Psoas muscle (tissue), 8 donors: ENCODE measurements around the gene DPM3. TPM values are rescaled to one million over a fixed set of nuclear protein-coding genes. Genes with fewer than 3 reads are reported as not detected.

Source experiments
- ATAC-seq, 4 donors: fragments of 200-7000 bp; cut with Tn5 transposase; one replicate each; pipeline ENCODE4 v1.9.1; 2020; ENCODE audit warnings: moderate library complexity in 3 of 4, mild to moderate bottlenecking in 2 of 4
- DNase-seq, 2 donors: peaks; one replicate each; pipeline ENCODE4 v3.0.0-alpha.2; 2020
- H3K27ac ChIP-seq: fragments of 200-600 bp; one replicate; pipeline ENCODE4 v1.8.0; 2022
- H3K27me3 ChIP-seq, 3 donors: fragments of 200-600 bp in 1 of 3; one replicate each; pipeline versions ENCODE4 v1.6.1 to v1.8.0; 2013 to 2022; ENCODE audit warnings: low read length in 2 of 3, mild to moderate bottlenecking in 2 of 3, moderate library complexity in 1 of 3; ENCODE audit not compliant: insufficient read depth in 3 of 3
- H3K36me3 ChIP-seq, 2 donors: fragments of 200-600 bp in 1 of 2; one replicate each; pipeline versions ENCODE4 v1.6.1 to v1.8.0; 2013 to 2022; ENCODE audit warnings: low read depth in 1 of 2, mild to moderate bottlenecking in 1 of 2, moderate library complexity in 1 of 2; ENCODE audit not compliant: insufficient read depth in 1 of 2
- H3K4me1 ChIP-seq: fragments of 200-600 bp; one replicate; pipeline ENCODE4 v1.8.0; 2022
- H3K4me3 ChIP-seq: fragments of 200-600 bp; one replicate; pipeline ENCODE4 v1.8.0; 2022; ENCODE audit warnings: mild to moderate bottlenecking
- H3K9me3 ChIP-seq: fragments of 200-600 bp; one replicate; pipeline ENCODE4 v1.8.0; 2022
- WGBS, 3 donors: extraction: QIAGEN DNeasy Blood & Tissue Kit; methylation state at CpG; one replicate each; pipeline versions ENCODE4 v1.1.6 to v1.1.7; 2013; 5-methylcytosine and 5-hydroxymethylcytosine counted together
- intact Hi-C, 2 donors: fragments of 100-400 bp; cut with DNase I; formaldehyde crosslinking; loops; one replicate each; pipeline versions ENCODE4 v1.11.0 to v1.14.2; 2022
- polyA plus RNA-seq, 3 donors: library from polyadenylated mRNA; stranded (reverse); fragments of 200-250 nt; gene quantifications; one replicate each; pipeline ENCODE4 v1.2.3, GENCODE V29; 2013
- total RNA-seq, 4 donors: library from RNA; stranded (reverse); fragmentation: NEBNext Ultra II Directional in 2 of 4; extraction: Animal tissue kit (Norgen Biotek cat#: 25700) in 2 of 4; gene quantifications; one replicate each; pipeline versions ENCODE4 v1.2.1 to v1.2.4, GENCODE V29; 2021 to 2023
- TF ChIP-seq, protein P1 (sequence below): fragments of 200-600 bp; IDR thresholded peaks from one replicate; pipeline ENCODE4 v1.8.0; 2022; ENCODE audit warnings: antibody characterized with exemption
- donor health status: healthy with polysubstance abuse.
- donor health status: DM: no; HTN: no; CAD: no; lungs with moderate emphysema.
- donor health status: Bipolar disorder and iron deficiency.
- donor health status: healthy.
- donor health status: DM: yes; HTN: yes; CAD: no.
- donor health status: DM: no; HTN: no; CAD: no.
- donor health status: DM: no; HTN: no; CAD: no.
- donor health status: DM: yes; HTN: yes; CAD: no.

Gene DPM3
- total and polyA plus RNA-seq, 7 donors: 47.0 to 123 (median 54.5) TPM

DNA sequence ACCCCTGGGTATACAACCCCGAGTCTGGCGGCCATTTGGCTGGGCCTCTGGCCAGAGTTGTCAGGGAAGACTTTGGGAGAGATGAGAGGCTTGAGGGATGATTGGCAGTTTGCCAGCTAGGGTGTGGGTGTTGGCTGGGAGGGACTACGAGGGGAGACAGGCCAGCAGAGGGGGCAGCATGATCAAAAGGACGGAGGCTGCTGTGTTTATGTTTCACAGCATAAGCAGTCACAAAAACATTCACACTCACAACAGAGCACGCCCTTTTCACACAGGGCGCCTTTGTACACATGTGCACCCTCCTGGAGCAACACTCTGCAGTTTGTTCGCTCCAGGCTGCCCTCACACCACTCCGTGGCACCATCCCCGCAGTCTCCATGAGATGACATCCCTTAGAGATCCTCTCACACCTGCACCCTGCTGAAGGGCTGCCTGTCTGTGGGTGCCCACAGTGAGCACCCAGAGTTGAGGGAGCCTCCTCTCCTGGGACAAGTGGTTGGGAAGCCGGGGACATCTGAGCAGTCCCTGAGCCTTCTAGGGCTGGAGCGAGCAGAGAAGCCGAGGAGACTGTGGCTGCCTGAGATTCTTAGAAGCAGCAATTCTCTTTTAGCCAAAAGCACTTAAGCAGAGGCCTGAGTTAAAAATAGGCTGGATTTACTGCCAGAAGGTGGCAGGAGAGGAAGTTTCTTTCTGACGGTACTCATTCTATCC is 46.3 kb downstream of the DPM3 start:
- WGBS, 3 donors: 13 to 15% (median 14%) methylated on average over 13 of the region's 13 CpGs
- intact Hi-C loops: loop anchor here (2.0 to 5.0 kb wide), 2 partner anchors 33 to 75 kb away; partner anchors contain the start of gene EFNA1 (in 2 of the 2)
- TF ChIP-seq, protein P1, sequence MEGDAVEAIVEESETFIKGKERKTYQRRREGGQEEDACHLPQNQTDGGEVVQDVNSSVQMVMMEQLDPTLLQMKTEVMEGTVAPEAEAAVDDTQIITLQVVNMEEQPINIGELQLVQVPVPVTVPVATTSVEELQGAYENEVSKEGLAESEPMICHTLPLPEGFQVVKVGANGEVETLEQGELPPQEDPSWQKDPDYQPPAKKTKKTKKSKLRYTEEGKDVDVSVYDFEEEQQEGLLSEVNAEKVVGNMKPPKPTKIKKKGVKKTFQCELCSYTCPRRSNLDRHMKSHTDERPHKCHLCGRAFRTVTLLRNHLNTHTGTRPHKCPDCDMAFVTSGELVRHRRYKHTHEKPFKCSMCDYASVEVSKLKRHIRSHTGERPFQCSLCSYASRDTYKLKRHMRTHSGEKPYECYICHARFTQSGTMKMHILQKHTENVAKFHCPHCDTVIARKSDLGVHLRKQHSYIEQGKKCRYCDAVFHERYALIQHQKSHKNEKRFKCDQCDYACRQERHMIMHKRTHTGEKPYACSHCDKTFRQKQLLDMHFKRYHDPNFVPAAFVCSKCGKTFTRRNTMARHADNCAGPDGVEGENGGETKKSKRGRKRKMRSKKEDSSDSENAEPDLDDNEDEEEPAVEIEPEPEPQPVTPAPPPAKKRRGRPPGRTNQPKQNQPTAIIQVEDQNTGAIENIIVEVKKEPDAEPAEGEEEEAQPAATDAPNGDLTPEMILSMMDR: peak; percentile 39

DNA sequence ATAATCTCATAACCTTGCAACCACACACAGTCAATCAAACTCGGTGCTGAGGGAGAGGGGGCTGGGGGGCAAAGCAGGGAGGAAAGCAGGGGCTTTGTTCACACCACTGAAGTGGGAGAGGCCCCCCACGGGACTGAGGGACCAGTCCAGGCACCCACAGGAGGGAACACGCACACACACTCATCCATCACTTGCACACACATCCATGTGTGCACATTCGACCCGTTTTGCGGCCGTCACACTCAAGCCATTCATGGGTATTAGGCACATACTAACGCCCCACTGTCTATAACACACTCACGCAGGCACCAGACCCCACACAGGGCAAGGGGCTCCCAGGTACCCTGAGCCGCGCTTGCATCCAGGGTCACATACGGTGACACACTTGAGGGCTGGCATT is 47.7 kb downstream of the DPM3 start:
- no peaks in the 10 kb centered on the region for H3K9me3 ChIP-seq
- H3K27ac ChIP-seq: no peak overlapping the region
- 86 to 92% (median 90%) methylated on average over 12 of the region's 12 CpGs for WGBS, 3 donors
- no peaks in the 10 kb centered on the region for H3K36me3 ChIP-seq
- H3K4me1 ChIP-seq: peaks cover 12% of the 10 kb centered on the region
- DNase-seq (no peak), ATAC-seq (no peak)
- no peaks in the 10 kb centered on the region for H3K27me3 ChIP-seq
- no peak overlapping the region for H3K4me3 ChIP-seq
- intact Hi-C loops: loop anchor here (2.0 to 5.0 kb wide), 2 partner anchors 35 to 76 kb away; partner anchors contain the start of gene EFNA1 (in 2 of the 2)
- TF ChIP-seq, protein P1: no peak

More for the DNA sequence above, 46.3 kb downstream of the DPM3 start:
- Histone ChIP-seq H3K36me3 (no peaks in the 10 kb centered on the region), H3K4me3 (no peak overlapping the region), H3K4me1 (peaks cover 12% of the 10 kb centered on the region), H3K27me3 (no peaks in the 10 kb centered on the region), H3K9me3 (no peaks in the 10 kb centered on the region), H3K27ac (no peak overlapping the region)
- peak in 3 of 4 donors; percentile 29 to 71 (median 56) for ATAC-seq
- no peak for DNase-seq

DNA sequence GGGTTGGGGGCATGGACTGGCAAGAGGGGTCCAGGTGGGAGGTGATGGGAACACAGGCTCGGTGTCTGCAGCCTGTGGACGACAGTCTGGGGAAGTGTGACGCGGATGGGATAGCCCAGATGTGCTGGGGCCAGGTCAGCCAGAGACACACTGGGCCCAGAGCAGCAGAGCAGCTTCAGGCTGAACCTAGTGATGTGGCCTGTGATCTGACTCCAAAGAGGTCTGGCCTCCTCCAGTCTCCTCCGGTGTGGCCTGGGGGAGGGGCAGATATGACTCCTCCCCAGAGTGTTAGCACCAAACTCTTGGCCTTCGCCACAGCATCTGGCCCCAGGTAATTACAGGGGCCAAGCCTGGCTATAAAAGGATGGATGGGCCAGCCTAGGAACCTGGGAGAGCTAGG is 48.2 kb downstream of the DPM3 start:
- H3K27me3 ChIP-seq: no peaks in the 10 kb centered on the region
- H3K9me3 ChIP-seq: no peaks in the 10 kb centered on the region
- no peaks in the 10 kb centered on the region for H3K36me3 ChIP-seq
- no peak overlapping the region for H3K27ac ChIP-seq
- no peak overlapping the region for H3K4me3 ChIP-seq
- TF ChIP-seq, protein P1: no peak
- DNase-seq (no peak), ATAC-seq (no peak)
- peaks cover 12% of the 10 kb centered on the region for H3K4me1 ChIP-seq
- WGBS, 3 donors: 70 to 85% (median 75%) methylated on average over 6 of the region's 6 CpGs
- intact Hi-C loops: loop anchor here (2.0 to 5.0 kb wide), 2 partner anchors 35 to 77 kb away; partner anchors contain the start of gene EFNA1 (in 2 of the 2)

DNA sequence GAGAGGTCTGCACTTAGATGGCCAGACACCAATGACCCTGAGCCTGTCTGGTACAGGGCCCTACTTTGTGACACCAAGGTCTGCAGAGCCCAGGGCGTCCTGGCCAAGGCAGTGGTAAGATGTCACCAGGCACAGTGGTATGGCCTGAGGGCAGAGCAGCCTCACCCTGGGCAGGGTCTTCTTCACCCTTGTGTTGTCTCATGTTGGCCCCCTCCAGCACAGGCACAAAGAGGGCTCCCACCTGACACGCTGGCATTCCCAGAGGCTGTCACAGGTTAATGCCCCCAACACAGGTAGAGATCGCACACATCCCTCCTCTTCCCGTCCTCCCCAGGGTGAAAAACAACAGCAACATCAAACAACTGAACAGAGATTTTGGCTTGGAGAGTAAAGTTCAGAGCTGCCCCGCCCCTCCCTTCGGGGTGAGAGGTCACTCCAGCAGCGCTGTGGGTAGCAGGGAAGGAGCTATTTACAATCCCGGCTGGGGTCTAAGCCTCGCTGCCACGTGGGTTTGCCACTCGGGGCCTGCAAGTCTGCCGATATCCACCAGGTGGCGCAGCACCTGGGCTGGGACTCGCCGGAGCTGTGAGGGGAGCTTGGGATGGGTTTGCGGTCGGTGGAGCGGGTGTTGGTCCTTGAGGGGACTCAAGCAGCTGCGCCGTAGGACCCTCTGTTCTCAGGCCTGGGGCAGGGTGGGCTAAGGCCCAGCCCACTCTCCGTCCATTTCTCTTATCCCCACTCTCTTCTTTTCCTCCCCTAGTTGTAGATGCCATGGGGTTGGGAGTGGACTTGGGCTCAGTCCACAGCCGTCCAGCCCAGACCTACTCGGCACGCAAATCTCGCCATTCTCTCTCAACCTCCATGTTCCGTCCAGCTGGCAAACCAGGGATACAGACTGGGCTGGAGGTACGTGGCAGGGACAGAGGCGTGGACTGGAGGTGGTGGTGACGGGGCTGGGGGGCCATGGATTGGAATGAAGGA is 49.0 kb downstream of the DPM3 start:
- Histone ChIP-seq H3K9me3 (no peaks in the 10 kb centered on the region), H3K27me3 (no peaks in the 10 kb centered on the region), H3K27ac (no peak overlapping the region), H3K4me1 (peaks cover 12% of the 10 kb centered on the region), H3K36me3 (no peaks in the 10 kb centered on the region), H3K4me3 (no peak overlapping the region)
- intact Hi-C loops: loop anchor here (1.0 to 5.0 kb wide), 3 partner anchors 36 to 77 kb away; partner anchors contain the start of gene EFNA1 (in 2 of the 2)
- 17 to 22% (median 19%) methylated on average over 28 to 29 of the region's 29 CpGs for WGBS, 3 donors
- ATAC-seq (peak; percentile 74 to 88 (median 80)), DNase-seq (peak; percentile 81 to 88)
- TF ChIP-seq, protein P1: peak; percentile 97

Other genes with a start within 250 kb of the DPM3 start
- gene PMVK, start 203.8 kb downstream of the DPM3 start, total RNA-seq: 10 to 100 TPM; 17.0 to 30.5 (median 22.3) TPM
- gene PMVK, start 203.8 kb downstream of the DPM3 start, polyA plus RNA-seq: 10 to 100 TPM; 23.3 to 35.6 (median 30.5) TPM
- 100 to 1,000 TPM in 2 of 4 donors, 10 to 100 TPM in 2; 76.5 to 149 (median 104) TPM for gene PBXIP1, start 184.4 kb downstream of the DPM3 start, total RNA-seq
- 10 to 100 TPM; 13.6 to 79.6 (median 54.8) TPM for gene PBXIP1, start 184.4 kb downstream of the DPM3 start, polyA plus RNA-seq
- 10 to 100 TPM; 14.5 to 23.0 (median 17.4) TPM for gene PYGO2, start 178.7 kb downstream of the DPM3 start, total RNA-seq
- gene PYGO2, start 178.7 kb downstream of the DPM3 start, polyA plus RNA-seq: 10 to 100 TPM; 13.1 to 24.0 (median 14.5) TPM
- 10 to 100 TPM; 52.3 to 87.2 (median 82.8) TPM for gene SHC1, start 169.8 kb downstream of the DPM3 start, total RNA-seq
- gene SHC1, start 169.8 kb downstream of the DPM3 start, polyA plus RNA-seq: 10 to 100 TPM; 33.2 to 67.3 (median 43.8) TPM
- 10 to 100 TPM in 1 of 4 donors, 1 to 10 TPM in 3; 5.5 to 13.8 (median 6.9) TPM for gene CKS1B, start 165.8 kb downstream of the DPM3 start, total RNA-seq
- gene CKS1B, start 165.8 kb downstream of the DPM3 start, polyA plus RNA-seq: 10 to 100 TPM; 12.1 to 48.1 (median 30.1) TPM
- gene FLAD1, start 157.2 kb downstream of the DPM3 start, total RNA-seq: 10 to 100 TPM; 24.5 to 39.4 (median 30.4) TPM
- 10 to 100 TPM; 32.4 to 52.7 (median 51.6) TPM for gene FLAD1, start 157.2 kb downstream of the DPM3 start, polyA plus RNA-seq
- not detected for gene LENEP, start 146.9 kb downstream of the DPM3 start, total RNA-seq
- not detected for gene LENEP, start 146.9 kb downstream of the DPM3 start, polyA plus RNA-seq
- 10 to 100 TPM; 34.6 to 97.9 (median 70.9) TPM for gene ZBTB7B, start 137.7 kb downstream of the DPM3 start, total RNA-seq
- 10 to 100 TPM; 20.2 to 55.5 (median 48.7) TPM for gene ZBTB7B, start 137.7 kb downstream of the DPM3 start, polyA plus RNA-seq
- under 1 TPM in 2 of 4 donors, not detected in 2; 0.19 to 0.56 TPM for gene DCST2, start 106.8 kb downstream of the DPM3 start, total RNA-seq
- gene DCST2, start 106.8 kb downstream of the DPM3 start, polyA plus RNA-seq: under 1 TPM; 0.04 to 0.38 (median 0.07) TPM
- under 1 TPM in 2 of 4 donors, not detected in 2; 0.12 to 0.34 TPM for gene DCST1, start 106.7 kb downstream of the DPM3 start, total RNA-seq
- not detected for gene DCST1, start 106.7 kb downstream of the DPM3 start, polyA plus RNA-seq
- 10 to 100 TPM; 38.4 to 50.9 (median 49.3) TPM for gene ADAM15, start 89.2 kb downstream of the DPM3 start, total RNA-seq
- gene ADAM15, start 89.2 kb downstream of the DPM3 start, polyA plus RNA-seq: 10 to 100 TPM; 33.2 to 45.4 (median 41.0) TPM
- 1 to 10 TPM in 1 of 4 donors, under 1 TPM in 3; 0.69 to 1.1 (median 0.77) TPM for gene EFNA4, start 76.8 kb downstream of the DPM3 start, total RNA-seq
- gene EFNA4, start 76.8 kb downstream of the DPM3 start, polyA plus RNA-seq: 1 to 10 TPM in 2 of 3 donors, under 1 TPM in 1; 0.39 to 1.3 (median 1.2) TPM
- gene EFNA3, start 61.7 kb downstream of the DPM3 start, total RNA-seq: under 1 TPM in 3 of 4 donors, not detected in 1; 0.32 to 0.69 (median 0.57) TPM
- gene EFNA3, start 61.7 kb downstream of the DPM3 start, polyA plus RNA-seq: under 1 TPM; 0.17 to 1.00 (median 0.39) TPM
- 10 to 100 TPM; 11.4 to 42.6 (median 33.0) TPM for gene EFNA1, start 12.7 kb downstream of the DPM3 start, total RNA-seq
- 10 to 100 TPM in 2 of 3 donors, 1 to 10 TPM in 1; 5.5 to 15.0 (median 12.4) TPM for gene EFNA1, start 12.7 kb downstream of the DPM3 start, polyA plus RNA-seq
- gene SLC50A1, start 4.7 kb downstream of the DPM3 start, total RNA-seq: 1 to 10 TPM; 6.7 to 8.4 (median 7.8) TPM
- 10 to 100 TPM in 2 of 3 donors, 1 to 10 TPM in 1; 7.5 to 16.2 (median 10.8) TPM for gene SLC50A1, start 4.7 kb downstream of the DPM3 start, polyA plus RNA-seq
- 100 to 1,000 TPM; 115 to 152 (median 118) TPM for gene KRTCAP2, start 32.8 kb upstream of the DPM3 start, total RNA-seq
- 100 to 1,000 TPM; 137 to 171 (median 149) TPM for gene KRTCAP2, start 32.8 kb upstream of the DPM3 start, polyA plus RNA-seq
- under 1 TPM in 2 of 4 donors, not detected in 2; 0.15 to 0.16 TPM for gene TRIM46, start 33.3 kb upstream of the DPM3 start, total RNA-seq
- gene TRIM46, start 33.3 kb upstream of the DPM3 start, polyA plus RNA-seq: under 1 TPM in 2 of 3 donors, not detected in 1; 0.03 TPM
- 1 to 10 TPM; 3.1 to 8.1 (median 4.5) TPM for gene THBS3, start 67.4 kb upstream of the DPM3 start, total RNA-seq
- 1 to 10 TPM; 2.8 to 3.5 (median 2.8) TPM for gene THBS3, start 67.4 kb upstream of the DPM3 start, polyA plus RNA-seq
- gene MTX1, start 68.2 kb upstream of the DPM3 start, total RNA-seq: 10 to 100 TPM in 3 of 4 donors, 1 to 10 TPM in 1; 8.1 to 17.7 (median 14.0) TPM
- 10 to 100 TPM; 25.8 to 47.1 (median 27.4) TPM for gene MTX1, start 68.2 kb upstream of the DPM3 start, polyA plus RNA-seq
- gene ENTREP3, start 115.0 kb upstream of the DPM3 start, total RNA-seq: 10 to 100 TPM; 20.6 to 28.8 (median 23.8) TPM
- gene ENTREP3, start 115.0 kb upstream of the DPM3 start, polyA plus RNA-seq: 10 to 100 TPM; 17.6 to 61.3 (median 21.2) TPM
- gene SCAMP3, start 121.8 kb upstream of the DPM3 start, total RNA-seq: 10 to 100 TPM; 49.5 to 70.7 (median 57.2) TPM
- 100 to 1,000 TPM in 2 of 3 donors, 10 to 100 TPM in 1; 75.0 to 159 (median 108) TPM for gene SCAMP3, start 121.8 kb upstream of the DPM3 start, polyA plus RNA-seq
- 10 to 100 TPM; 11.7 to 28.5 (median 22.7) TPM for gene CLK2, start 133.0 kb upstream of the DPM3 start, total RNA-seq
- 10 to 100 TPM; 15.2 to 20.9 (median 15.3) TPM for gene CLK2, start 133.0 kb upstream of the DPM3 start, polyA plus RNA-seq
- under 1 TPM in 3 of 4 donors, not detected in 1; 0.27 to 0.82 (median 0.32) TPM for gene HCN3, start 136.9 kb upstream of the DPM3 start, total RNA-seq
- gene HCN3, start 136.9 kb upstream of the DPM3 start, polyA plus RNA-seq: under 1 TPM; 0.38 to 0.97 (median 0.52) TPM
- not detected for gene PKLR, start 160.9 kb upstream of the DPM3 start, total RNA-seq
- gene PKLR, start 160.9 kb upstream of the DPM3 start, polyA plus RNA-seq: under 1 TPM in 1 of 3 donors, not detected in 2; 0.01 TPM
- gene FDPS, start 168.3 kb upstream of the DPM3 start, total RNA-seq: 10 to 100 TPM; 46.2 to 60.8 (median 48.8) TPM
- 10 to 100 TPM; 53.7 to 85.2 (median 54.9) TPM for gene FDPS, start 168.3 kb upstream of the DPM3 start, polyA plus RNA-seq
- 10 to 100 TPM in 1 of 4 donors, 1 to 10 TPM in 3; 6.5 to 14.2 (median 8.7) TPM for gene RUSC1, start 180.4 kb upstream of the DPM3 start, total RNA-seq
- gene RUSC1, start 180.4 kb upstream of the DPM3 start, polyA plus RNA-seq: 10 to 100 TPM; 10.3 to 21.6 (median 16.4) TPM